ENCODE data around the gene FLNC.

DNA sequence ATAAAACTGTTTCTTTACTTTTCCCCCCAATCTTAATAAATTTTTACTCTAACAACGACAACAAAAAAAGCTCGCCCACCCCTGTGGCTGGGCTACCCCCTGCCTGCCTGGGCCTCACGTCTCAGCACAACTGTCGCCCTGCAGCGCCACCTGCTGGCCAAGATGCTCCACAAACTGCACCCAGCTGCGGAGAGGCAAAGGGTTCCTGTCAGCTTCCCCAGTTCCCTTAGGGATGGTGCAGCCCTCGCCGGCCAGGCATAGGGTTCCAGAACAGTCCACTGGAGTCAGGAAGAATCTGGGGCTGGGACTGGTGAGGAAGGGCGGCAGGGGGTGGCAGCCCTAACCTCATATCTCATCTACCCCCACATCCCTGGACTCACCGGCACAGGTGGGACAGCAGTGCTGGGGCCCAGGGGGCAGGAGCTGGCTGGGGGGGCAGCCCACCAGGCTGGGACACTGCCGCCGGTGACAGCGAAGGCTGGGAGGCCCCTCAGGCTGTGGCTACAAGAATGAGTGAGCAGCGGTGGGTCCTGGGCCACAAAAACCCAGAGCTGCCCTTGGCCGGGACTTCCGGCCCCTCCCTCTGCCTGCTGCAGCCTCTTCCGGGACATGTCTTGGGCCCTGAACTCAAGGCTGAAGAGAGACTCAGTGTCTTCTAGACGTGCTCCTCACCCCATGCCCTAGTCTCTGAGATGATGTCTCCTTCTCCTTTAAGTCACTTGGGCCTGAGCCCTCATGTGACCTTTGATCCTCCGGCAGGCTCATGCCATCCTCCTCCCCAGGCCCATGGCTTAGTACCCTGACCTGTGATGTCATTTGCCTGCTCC lies 53.6 kb downstream of the FLNC start:
- peak; percentile 61 for TF ChIP-seq POLR2AphosphoS5 (IDR thresholded peaks at IDR 0.05; ENCODE audit: low read depth, low read length)
- TF ChIP-seq REST (IDR thresholded peaks at IDR 0.05; ENCODE audit: borderline replicate concordance in 1 of 2, low read depth in 1 of 2, low read length in 2 of 2) = no peak
- TF ChIP-seq ZBTB21 (CRISPR knock-in tag; IDR thresholded peaks at IDR 0.05) = no peak
- no peak for TF ChIP-seq SP1 (IDR thresholded peaks at IDR 0.05)
- TF ChIP-seq SP1 (CRISPR knock-in tag; IDR thresholded peaks at IDR 0.05) = no peak
- no peak for TF ChIP-seq ETV6 (CRISPR knock-in tag; conservative IDR thresholded peaks at IDR 0.05)
- no peak for TF ChIP-seq FOSL1 (CRISPR knock-in tag; IDR thresholded peaks at IDR 0.05; ENCODE audit: borderline replicate concordance)
- TF ChIP-seq PRDM15 (CRISPR knock-in tag; IDR thresholded peaks at IDR 0.05) = no peak
- no peak for TF ChIP-seq PPARG (CRISPR knock-in tag; conservative IDR thresholded peaks at IDR 0.05)
- TF ChIP-seq POLR2A (IDR thresholded peaks at IDR 0.05; ENCODE audit: insufficient read depth in 1 of 2, low read depth in 2 of 2, low read length in 2 of 2) = no peak
- TF ChIP-seq MAX (IDR thresholded peaks at IDR 0.05) = 0 out of 2 replicates have a peak, but pooled peaks have one; percentile 49
- no peak for TF ChIP-seq NFE2L2 (IDR thresholded peaks at IDR 0.05; ENCODE audit: low read length)
- no peak for TF ChIP-seq IRF1 (CRISPR knock-in tag; IDR thresholded peaks at IDR 0.05; ENCODE audit: low read depth)
- TF ChIP-seq HBP1 (CRISPR knock-in tag; IDR thresholded peaks at IDR 0.05; ENCODE audit: low read depth) = 0 out of 2 replicates have a peak, but pooled peaks have one; percentile 62
- no peak for TF ChIP-seq REXO4 (CRISPR knock-in tag; IDR thresholded peaks at IDR 0.05; ENCODE audit: borderline replicate concordance)
